MM.1S (cell line): Measurements from ENCODE around the gene STK32B.

Experiments
- DNase-seq: peaks from one replicate; pipeline ENCODE4 v3.0.0-alpha.2; 2015
- H2AFZ ChIP-seq: fragments of 300-600 bp; sonication (generic); 2 replicates; pipeline ENCODE4 v1.6.0; 2016; ENCODE audit warnings: antibody characterized with exemption, low read length
- H3F3A ChIP-seq: fragments of 300-600 bp; sonication (generic); 2 replicates; pipeline ENCODE4 v1.6.1; 2016; ENCODE audit warnings: mild to moderate bottlenecking, antibody characterized with exemption, low read length, moderate library complexity, mixed read lengths; ENCODE audit not compliant: insufficient read depth
- H3K27ac ChIP-seq: fragments of 300-600 bp; sonication (generic); 2 replicates; pipeline ENCODE4 v1.5.1; 2016; ENCODE audit warnings: mild to moderate bottlenecking, low read length
- H3K27me3 ChIP-seq: fragments of 300-600 bp; sonication (generic); replicated peaks from 2 replicates; pipeline ENCODE4 v1.6.0; 2016; ENCODE audit warnings: low read length; ENCODE audit not compliant: insufficient read depth
- H3K36me3 ChIP-seq: fragments of 300-600 bp; sonication (generic); replicated peaks from 2 replicates; pipeline ENCODE4 v1.6.1; 2016; ENCODE audit warnings: mild to moderate bottlenecking, low read length, mixed read lengths; ENCODE audit not compliant: insufficient read depth
- H3K4me1 ChIP-seq: fragments of 300-600 bp; sonication (generic); 2 replicates; pipeline ENCODE4 v1.6.1; 2016; ENCODE audit warnings: low read length, mixed read lengths
- H3K4me2 ChIP-seq: fragments of 300-600 bp; sonication (generic); 2 replicates; pipeline ENCODE4 v1.6.0; 2016; ENCODE audit warnings: low read depth, low read length
- H3K4me3 ChIP-seq: fragments of 300-600 bp; sonication (generic); 2 replicates; pipeline ENCODE4 v1.5.1; 2016; ENCODE audit warnings: low read length, mixed read lengths
- H3K79me2 ChIP-seq: fragments of 300-600 bp; sonication (generic); 2 replicates; pipeline ENCODE4 v1.6.1; 2016; ENCODE audit warnings: mixed run types, low read length, mixed read lengths
- H3K9ac ChIP-seq: fragments of 300-600 bp; sonication (generic); 2 replicates; pipeline ENCODE4 v1.6.1; 2016; ENCODE audit warnings: low read length, mixed read lengths
- H3K9me2 ChIP-seq: fragments of 300-600 bp; sonication (generic); replicated peaks from 2 replicates; pipeline ENCODE4 v1.6.1; 2016; ENCODE audit warnings: mild to moderate bottlenecking, low read length, mixed read lengths; ENCODE audit not compliant: insufficient read depth
- H3K9me3 ChIP-seq: fragments of 300-600 bp; sonication (generic); replicated peaks from 2 replicates; pipeline ENCODE4 v1.6.1; 2016; ENCODE audit warnings: mild to moderate bottlenecking, low read length, mixed read lengths; ENCODE audit not compliant: insufficient read depth
- H4K20me1 ChIP-seq: fragments of 300-600 bp; sonication (generic); 2 replicates; pipeline ENCODE4 v1.6.1; 2016; ENCODE audit warnings: mild to moderate bottlenecking, low read length, moderate library complexity, mixed read lengths; ENCODE audit not compliant: insufficient read depth
- CTCF ChIP-seq: fragments of 300-600 bp; sonication (generic); IDR thresholded peaks from 2 replicates; pipeline ENCODE4 v1.5.1; 2016; ENCODE audit warnings: antibody characterized with exemption, low read length, mixed read lengths
- EZH2 ChIP-seq: fragments of 300-600 bp; sonication (generic); optimal IDR thresholded peaks from 2 replicates; pipeline ENCODE3; 2017; ENCODE audit warnings: low read depth, mild to moderate bottlenecking, antibody characterized with exemption, low read length, mixed read lengths
- EZH2phosphoT487 ChIP-seq: fragments of 300-600 bp; sonication (generic); IDR thresholded peaks from 2 replicates; pipeline ENCODE4 v1.6.1; 2018; ENCODE audit warnings: antibody characterized with exemption, low read length

The STK32B gene

GRCh38 chr4:5137927-5138326 is 86.6 kb downstream of the STK32B start:
- H3K9me3 ChIP-seq: no peaks in the 10 kb centered on the region
- no peak overlapping the region for H3K4me3 ChIP-seq
- H3K27ac ChIP-seq: no peak overlapping the region
- H4K20me1 ChIP-seq: no peaks in the 10 kb centered on the region
- H3K27me3 ChIP-seq: no peaks in the 10 kb centered on the region
- no peak overlapping the region for H3K4me2 ChIP-seq
- no peak overlapping the region for H2AFZ ChIP-seq
- no peaks in the 10 kb centered on the region for H3K79me2 ChIP-seq
- H3F3A ChIP-seq: no peaks in the 10 kb centered on the region
- no peaks in the 10 kb centered on the region for H3K4me1 ChIP-seq
- no peaks in the 10 kb centered on the region for H3K36me3 ChIP-seq
- H3K9me2 ChIP-seq: no peaks in the 10 kb centered on the region
- DNase-seq: no peak
- TF ChIP-seq EZH2 (no peak), CTCF (no peak), EZH2phosphoT487 (no peak)
- no peak overlapping the region for H3K9ac ChIP-seq

- Histone ChIP-seq H4K20me1 (no peaks in the 10 kb centered on the region), H3K9me2 (no peaks in the 10 kb centered on the region), H3K4me3 (no peak overlapping the region), H3K79me2 (no peaks in the 10 kb centered on the region), H3K27ac (no peak overlapping the region), H3F3A (no peaks in the 10 kb centered on the region), H3K9me3 (no peaks in the 10 kb centered on the region), H3K9ac (no peak overlapping the region), H3K27me3 (no peaks in the 10 kb centered on the region), H3K4me1 (no peaks in the 10 kb centered on the region), H3K36me3 (no peaks in the 10 kb centered on the region), H2AFZ (no peak overlapping the region), H3K4me2 (no peak overlapping the region)
- DNase-seq: no peak
- TF ChIP-seq EZH2 (no peak), CTCF (no peak), EZH2phosphoT487 (no peak)
Measured at GRCh38 chr4:5138389-5138788, 87.1 kb downstream of the STK32B start.

- TF ChIP-seq CTCF (no peak), EZH2 (no peak), EZH2phosphoT487 (no peak)
- Histone ChIP-seq H3K4me3 (no peak overlapping the region), H3K4me1 (no peaks in the 10 kb centered on the region), H3K9me2 (no peaks in the 10 kb centered on the region), H3K27ac (no peak overlapping the region), H3K4me2 (no peak overlapping the region), H3K9me3 (no peaks in the 10 kb centered on the region), H3K9ac (no peak overlapping the region), H4K20me1 (no peaks in the 10 kb centered on the region), H2AFZ (no peak overlapping the region), H3F3A (no peaks in the 10 kb centered on the region), H3K79me2 (no peaks in the 10 kb centered on the region), H3K27me3 (no peaks in the 10 kb centered on the region), H3K36me3 (no peaks in the 10 kb centered on the region)
- no peak for DNase-seq
Measured at GRCh38 chr4:5139141-5139540, 87.9 kb downstream of the STK32B start.
